DOHH2 (cell line): ENCODE results near the gene NUCB1.

Source experiments
- EZH2phosphoT487 ChIP-seq: fragments of 200-600 bp; sonication (generic); IDR thresholded peaks from 2 replicates; pipeline ENCODE4 v1.6.1; 2017; ENCODE audit warnings: borderline replicate concordance, mild to moderate bottlenecking, antibody characterized with exemption, low read length, moderate library complexity, mixed read lengths
- TF ChIP-seq, protein P1 (sequence below): fragments of 200-600 bp; sonication (generic); IDR thresholded peaks from one replicate; pipeline ENCODE4 v1.5.1; 2014; ENCODE audit warnings: antibody characterized with exemption, mild to moderate bottlenecking, low read depth, low read length; ENCODE audit not compliant: poor library complexity, severe bottlenecking

DNA sequence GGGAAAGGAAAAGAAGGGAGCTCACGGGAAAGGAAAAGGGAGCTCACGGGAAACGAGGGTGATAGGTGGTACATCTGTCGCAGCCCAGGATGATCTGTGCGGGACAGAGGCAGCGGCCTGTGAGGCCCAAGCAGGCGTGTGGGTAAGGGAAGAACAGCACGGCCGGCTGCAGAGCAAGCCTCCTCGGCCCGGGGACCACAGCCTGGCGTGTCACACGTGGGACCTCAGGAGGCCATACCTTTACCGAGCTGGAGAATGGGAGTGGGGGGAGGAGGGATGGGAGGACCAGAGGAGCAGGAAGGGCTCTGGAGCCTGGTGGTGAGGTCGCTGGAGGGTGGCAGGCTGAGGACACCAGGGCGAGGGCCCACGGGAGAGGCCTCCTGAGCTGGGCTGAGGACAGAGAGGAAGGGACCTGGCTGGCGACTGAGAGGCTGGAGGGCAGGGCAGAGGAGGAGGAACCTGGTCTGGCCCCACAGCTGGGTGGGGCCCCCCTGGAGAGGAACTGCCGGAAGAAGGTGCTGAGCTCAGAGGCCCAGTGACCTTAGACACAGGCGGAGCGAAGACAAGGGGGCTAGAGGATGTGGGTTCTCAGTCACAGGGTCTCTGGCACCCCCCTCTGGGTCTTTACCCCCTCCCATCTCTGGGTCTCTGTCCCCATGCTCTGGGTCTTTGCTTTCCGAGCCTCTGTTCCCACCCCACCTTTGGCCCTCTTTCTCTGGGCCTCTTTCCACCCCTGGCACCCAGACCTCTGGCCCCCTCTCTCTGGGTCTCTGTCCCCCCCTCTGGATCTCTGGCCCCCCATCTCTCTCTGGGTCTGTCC is 62.1 kb downstream of the NUCB1 start:
- TF ChIP-seq, protein P1, sequence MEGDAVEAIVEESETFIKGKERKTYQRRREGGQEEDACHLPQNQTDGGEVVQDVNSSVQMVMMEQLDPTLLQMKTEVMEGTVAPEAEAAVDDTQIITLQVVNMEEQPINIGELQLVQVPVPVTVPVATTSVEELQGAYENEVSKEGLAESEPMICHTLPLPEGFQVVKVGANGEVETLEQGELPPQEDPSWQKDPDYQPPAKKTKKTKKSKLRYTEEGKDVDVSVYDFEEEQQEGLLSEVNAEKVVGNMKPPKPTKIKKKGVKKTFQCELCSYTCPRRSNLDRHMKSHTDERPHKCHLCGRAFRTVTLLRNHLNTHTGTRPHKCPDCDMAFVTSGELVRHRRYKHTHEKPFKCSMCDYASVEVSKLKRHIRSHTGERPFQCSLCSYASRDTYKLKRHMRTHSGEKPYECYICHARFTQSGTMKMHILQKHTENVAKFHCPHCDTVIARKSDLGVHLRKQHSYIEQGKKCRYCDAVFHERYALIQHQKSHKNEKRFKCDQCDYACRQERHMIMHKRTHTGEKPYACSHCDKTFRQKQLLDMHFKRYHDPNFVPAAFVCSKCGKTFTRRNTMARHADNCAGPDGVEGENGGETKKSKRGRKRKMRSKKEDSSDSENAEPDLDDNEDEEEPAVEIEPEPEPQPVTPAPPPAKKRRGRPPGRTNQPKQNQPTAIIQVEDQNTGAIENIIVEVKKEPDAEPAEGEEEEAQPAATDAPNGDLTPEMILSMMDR = no peak
- no peak for TF ChIP-seq EZH2phosphoT487
